Left ventricle myocardium superior (tissue), 1 donor: ENCODE data around the gene PRRT1. TPM values are rescaled to one million over a fixed set of nuclear protein-coding genes. Genes with fewer than 3 reads are reported as not detected.
"Not testable (repeated sequence)": the region's sequence is repeated elsewhere in the genome, so short reads cannot be mapped to it uniquely, and the experiment has no call there.

ENCODE experiments used
- ATAC-seq: fragments of 200-7000 bp; cut with Tn5 transposase; one replicate; pipeline ENCODE4 v1.9.1; 2020; ENCODE audit warnings: mild to moderate bottlenecking, moderate library complexity
- DNase-seq: peaks from one replicate; pipeline ENCODE4 v3.0.0-alpha.2; 2020
- intact Hi-C: fragments of 100-400 bp; cut with micrococcal nuclease; formaldehyde crosslinking; loops from one replicate; pipeline ENCODE4 v1.11.0; 2022
- total RNA-seq: library from RNA; stranded (reverse); fragmentation: NEBNext Ultra II Directional; extraction: Animal tissue kit (Norgen Biotek cat#: 25700); gene quantifications from one replicate; pipeline ENCODE4 v1.2.1, GENCODE V29; 2021
- donor health status: DM: no; HTN: yes; CAD: no; lungs with severe emphysema.

Gene PRRT1
- total RNA-seq, 1 donor from 2014 or later, result 0.27 TPM

- intact Hi-C loops, result no loop called here
- ATAC-seq (peak; percentile 2), DNase-seq (no peak)
Observed at GRCh38 chr6:32189069-32189741, 37.5 kb upstream of the PRRT1 start.

- DNase-seq (no peak), ATAC-seq (no peak)
- intact Hi-C loops, result no loop called here
Observed at GRCh38 chr6:32188381-32189068, 36.8 kb upstream of the PRRT1 start.

GRCh38 chr6:32187725-32188380, 36.1 kb upstream of the PRRT1 start:
- ATAC-seq, DNase-seq, intact Hi-C loops: not testable (repeated sequence)

GRCh38 chr6:32187009-32187709, 35.4 kb upstream of the PRRT1 start:
- intact Hi-C loops, result no loop called here
- ATAC-seq, result no peak

GRCh38 chr6:32186151-32186840, 34.6 kb upstream of the PRRT1 start:
- intact Hi-C loops, ATAC-seq, DNase-seq: not testable (repeated sequence)

More at GRCh38 chr6:32187009-32187709, 35.4 kb upstream of the PRRT1 start:
- DNase-seq, result no peak

- ATAC-seq (peak; percentile 67), DNase-seq (peak; percentile 88)
- intact Hi-C loops, result not testable (repeated sequence)
Observed at GRCh38 chr6:32185681-32186131, 34.0 kb upstream of the PRRT1 start.

GRCh38 chr6:32184084-32184640, 32.4 kb upstream of the PRRT1 start, which contains the start of gene AGER:
TSS of gene AGER (minus strand) at chr6:32184253. CDS start at chr6:32184222, 31 bp downstream.
- DNase-seq (no peak), ATAC-seq (no peak)
- intact Hi-C loops, result no loop called here

- no peak for ATAC-seq
- intact Hi-C loops, result no loop called here
- peak; percentile 47 for DNase-seq
Observed at GRCh38 chr6:32183483-32184083, 31.8 kb upstream of the PRRT1 start.

- intact Hi-C loops, result no loop called here
- no peak for DNase-seq
- no peak for ATAC-seq
Observed at GRCh38 chr6:32183030-32183429, 31.3 kb upstream of the PRRT1 start.

- intact Hi-C loops, result no loop called here
- ATAC-seq (no peak), DNase-seq (no peak)
Observed at GRCh38 chr6:32182555-32182981, 30.8 kb upstream of the PRRT1 start.

GRCh38 chr6:32181915-32182529, 30.3 kb upstream of the PRRT1 start:
- intact Hi-C loops, result no loop called here
- ATAC-seq (no peak), DNase-seq (no peak)

GRCh38 chr6:32181148-32181702, 29.5 kb upstream of the PRRT1 start:
- DNase-seq (no peak), ATAC-seq (no peak)
- intact Hi-C loops, result no loop called here

GRCh38 chr6:32179766-32180405, 28.1 kb upstream of the PRRT1 start:
- intact Hi-C loops, result loop anchor here (10.0 kb wide), 1 partner anchor 55 kb away; the partner anchor contains the start of gene ATF6B
- ATAC-seq (no peak), DNase-seq (no peak)

- intact Hi-C loops, result loop anchor here (10.0 kb wide), 1 partner anchor 54 kb away; the partner anchor contains the start of gene ATF6B
- no peak for DNase-seq
- no peak for ATAC-seq
Observed at GRCh38 chr6:32178547-32179440, 27.1 kb upstream of the PRRT1 start.

GRCh38 chr6:32177788-32178546, 26.2 kb upstream of the PRRT1 start, which contains the start of gene RNF5:
TSS of gene RNF5 (plus strand) at chr6:32178405. CDS start at chr6:32178512, 107 bp downstream.
- intact Hi-C loops, result loop anchor here (10.0 kb wide), 1 partner anchor 53 kb away; the partner anchor contains the start of gene ATF6B
- ATAC-seq (peak; percentile 84), DNase-seq (peak; percentile 94)
